ENCODE measurements around the gene ANKRD24. TPM values are rescaled to one million over a fixed set of nuclear protein-coding genes. Genes with fewer than 3 reads are reported as not detected.

The ANKRD24 gene
- total and polyA plus RNA-seq, 2 of the 13 experiments (the other 11 are each of a cell fraction or from before 2014, with no cell fraction given): 0.13 to 0.24 TPM

GRCh38 chr19:4198467-4199126 is 16.1 kb downstream of the ANKRD24 start:
- TF ChIP-seq ZNF776 (CRISPR knock-in tag; IDR thresholded peaks at IDR 0.05): no peak
- TF ChIP-seq ZSCAN30 (CRISPR knock-in tag; IDR thresholded peaks at IDR 0.05): no peak
- no peak for TF ChIP-seq HNRNPH1 (optimal IDR thresholded peaks at IDR 0.05; ENCODE audit: low read depth, low read length)
- no peak for TF ChIP-seq ZNF878 (CRISPR knock-in tag; IDR thresholded peaks at IDR 0.05)
- no peak for TF ChIP-seq ZNF549 (CRISPR knock-in tag; IDR thresholded peaks at IDR 0.05)
- TF ChIP-seq KDM5B (CRISPR knock-in tag; IDR thresholded peaks at IDR 0.05; ENCODE audit: borderline replicate concordance): no peak
- TF ChIP-seq ZFP37 (CRISPR knock-in tag; IDR thresholded peaks at IDR 0.05; ENCODE audit: borderline replicate concordance): no peak
- H3K9me3 ChIP-seq (ENCODE audit: low read length): no peaks in the 10 kb centered on the region
- intact Hi-C loops (cut with micrococcal nuclease; ENCODE audit: unreplicated experiment) (no loop called here), in situ Hi-C loops (cut with HindIII; ENCODE audit: extremely low pct_ligation_motif_present, low pct_unique_long_range_greater_than_20kb) (no loop called here)
- no peaks in the 10 kb centered on the region for H3K79me2 ChIP-seq (ENCODE audit: insufficient read depth, low read length)
- WGBS (ENCODE audit: low lambda C conversion rate): 12% methylated on average over 23 of the region's 28 CpGs
- BruUV-seq (replicated peaks): no TSS peak
- no peak overlapping the region for H3K9ac ChIP-seq (ENCODE audit: insufficient read depth, low read depth, low read length)
- H3K27ac ChIP-seq (ENCODE audit: extremely low read length, insufficient read depth, low read length): no peak overlapping the region
- no peaks in the 10 kb centered on the region for H3K36me3 ChIP-seq (replicated peaks in 1 of 2; ENCODE audit: control insufficient read depth in 1 of 2, insufficient read depth in 2 of 2, low read length in 2 of 2)
- H3K4me2 ChIP-seq (ENCODE audit: low read depth, low read length): no peak overlapping the region
- no peak overlapping the region for H2AFZ ChIP-seq (ENCODE audit: low read length)
- FAIRE-seq (no peak), ATAC-seq (no peak), DNase-seq (ENCODE audit: low spot score) (no peak)
- CTCF ChIA-PET (ENCODE audit: low intra/inter-chr PET ratio, low total read pairs): no interaction called here
- H3K27me3 ChIP-seq (ENCODE audit: control insufficient read depth in 1 of 2, insufficient read depth in 2 of 2, low read length in 2 of 2): peaks cover 7 to 48% of the 10 kb centered on the region in 2 experiments; a peak in 4 of 5 replicates
- H3K4me3 ChIP-seq (replicated peaks in 1 of 3; ENCODE audit: insufficient read depth in 1 of 3, low read depth in 2 of 3, low read length in 3 of 3): no peak overlapping the region
- no peaks in the 10 kb centered on the region for H4K20me1 ChIP-seq (ENCODE audit: insufficient read depth, low read length)
- POLR2A ChIA-PET: no interaction called here
- peaks cover 26% of the 10 kb centered on the region for H3K4me1 ChIP-seq (ENCODE audit: insufficient read depth, low read length)

GRCh38 chr19:4199699-4200293 is 17.3 kb downstream of the ANKRD24 start:
- Histone ChIP-seq H4K20me1 (ENCODE audit: insufficient read depth, low read length) (no peaks in the 10 kb centered on the region), H3K36me3 (replicated peaks in 1 of 2; ENCODE audit: control insufficient read depth in 1 of 2, insufficient read depth in 2 of 2, low read length in 2 of 2) (no peaks in the 10 kb centered on the region), H3K4me1 (ENCODE audit: insufficient read depth, low read length) (peaks cover 22% of the 10 kb centered on the region), H3K27ac (ENCODE audit: extremely low read length, insufficient read depth, low read length) (no peak overlapping the region), H3K9ac (ENCODE audit: insufficient read depth, low read depth, low read length) (no peak overlapping the region), H3K79me2 (ENCODE audit: insufficient read depth, low read length) (no peaks in the 10 kb centered on the region), H3K9me3 (ENCODE audit: low read length) (no peaks in the 10 kb centered on the region), H2AFZ (ENCODE audit: low read length) (no peak overlapping the region), H3K4me3 (replicated peaks in 1 of 3; ENCODE audit: insufficient read depth in 1 of 3, low read depth in 2 of 3, low read length in 3 of 3) (no peak overlapping the region), H3K4me2 (ENCODE audit: low read depth, low read length) (no peak overlapping the region; the same call in 1 of the 2 replicates), H3K27me3 (ENCODE audit: control insufficient read depth in 1 of 2, insufficient read depth in 2 of 2, low read length in 2 of 2) (peaks cover 7 to 48% of the 10 kb centered on the region in 2 experiments; a peak in 4 of 5 replicates)
- CTCF ChIA-PET (ENCODE audit: low intra/inter-chr PET ratio, low total read pairs): interaction anchor here (1.2 kb wide), 2 partner anchors 14 to 59 kb away, joined by 3 read pairs; no protein-coding TSS in a partner anchor
- intact Hi-C loops (cut with micrococcal nuclease; ENCODE audit: unreplicated experiment): no loop called here
- DNase-seq (ENCODE audit: low spot score): peak; percentile 34
- 9% methylated on average over 5 of the region's 33 CpGs for WGBS (ENCODE audit: low lambda C conversion rate)
- no TSS peak for BruUV-seq (replicated peaks)
- POLR2A ChIA-PET: no interaction called here
- ATAC-seq: peak; percentile 80
- in situ Hi-C loops (cut with HindIII; ENCODE audit: extremely low pct_ligation_motif_present, low pct_unique_long_range_greater_than_20kb): loop anchor here (5.0 to 25.0 kb wide), 2 partner anchors 212 to 337 kb away; partner anchors contain the start of genes EEF2 and ZFR2
- FAIRE-seq: no peak
- TF ChIP-seq TFDP1 (CRISPR knock-in tag; IDR thresholded peaks at IDR 0.05; ENCODE audit: borderline replicate concordance) (no peak), MYC (CRISPR knock-in tag; IDR thresholded peaks at IDR 0.05; ENCODE audit: borderline replicate concordance) (peak; percentile 38; the same call in 1 of the 2 replicates), ZKSCAN5 (CRISPR knock-in tag; IDR thresholded peaks at IDR 0.05) (peak; percentile 98), ZNF709 (CRISPR knock-in tag; IDR thresholded peaks at IDR 0.05) (no peak), HMGXB4 (CRISPR knock-in tag; IDR thresholded peaks at IDR 0.05; ENCODE audit: borderline replicate concordance in 1 of 2, low read depth in 1 of 2) (no peak), ZNF720 (CRISPR knock-in tag; IDR thresholded peaks at IDR 0.05) (no peak), XBP1 (CRISPR knock-in tag; IDR thresholded peaks at IDR 0.05) (no peak), AGO2 (optimal IDR thresholded peaks at IDR 0.05; ENCODE audit: low read depth, low read length) (no peak), CENPX (CRISPR knock-in tag; IDR thresholded peaks at IDR 0.05) (no peak)
